Measurements from ENCODE around the gene OR7A10.

DNA sequence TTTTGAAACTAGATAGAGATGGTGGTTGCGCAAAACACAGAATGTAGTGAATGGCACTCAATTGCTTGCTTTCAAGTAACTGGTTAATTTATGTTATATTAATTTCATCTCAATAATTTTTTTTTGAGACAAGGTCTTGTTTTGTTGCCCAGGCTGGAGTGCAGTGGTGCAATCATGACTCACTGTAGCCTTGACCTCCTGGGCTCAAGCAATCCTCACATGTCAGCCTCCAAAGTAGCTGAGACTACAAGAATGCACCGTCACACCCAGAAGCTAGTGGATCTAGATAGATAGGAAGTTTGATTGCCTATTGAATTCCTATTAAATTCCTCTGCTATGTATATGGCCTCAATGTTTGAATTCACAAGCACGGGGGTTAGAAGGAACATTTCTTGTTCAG is 44.0 kb downstream of the OR7A10 start:
- TF ChIP-seq CTCF (IDR thresholded peaks at IDR 0.05 in 8 of 11, conservative IDR thresholded peaks at IDR 0.05 in 3 of 11) (no peak), POLR2A (IDR thresholded peaks at IDR 0.05) (no peak), POLR2AphosphoS5 (IDR thresholded peaks at IDR 0.05) (no peak)

Data from spleen (tissue), 7 donors.